ENCODE measurements around the gene AP1G1.
"Not testable (repeated sequence)": the region's sequence is repeated elsewhere in the genome, so short reads cannot be mapped to it uniquely, and the experiment has no call there.

AP1G1 gene

DNA sequence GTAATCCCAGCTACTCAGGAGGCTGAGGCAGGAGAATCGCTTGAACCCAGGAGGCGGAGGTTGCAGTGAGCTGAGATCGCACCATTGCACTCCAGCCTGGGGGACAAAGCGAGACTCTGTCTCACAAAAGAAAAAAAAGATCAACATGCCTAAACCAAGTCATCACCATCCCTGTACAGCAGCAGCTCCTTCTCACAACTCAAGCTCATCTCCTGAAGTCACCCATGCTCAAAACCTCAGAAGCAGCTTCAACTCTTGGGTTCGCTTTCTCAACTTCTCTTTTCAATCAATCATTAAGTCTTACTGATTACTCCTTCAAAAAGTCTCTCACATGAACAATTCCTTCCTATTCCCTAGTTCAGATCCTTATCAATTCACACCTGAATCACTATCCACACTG, 115.5 kb downstream of the AP1G1 start:
- DNase-seq = no peak

DNA sequence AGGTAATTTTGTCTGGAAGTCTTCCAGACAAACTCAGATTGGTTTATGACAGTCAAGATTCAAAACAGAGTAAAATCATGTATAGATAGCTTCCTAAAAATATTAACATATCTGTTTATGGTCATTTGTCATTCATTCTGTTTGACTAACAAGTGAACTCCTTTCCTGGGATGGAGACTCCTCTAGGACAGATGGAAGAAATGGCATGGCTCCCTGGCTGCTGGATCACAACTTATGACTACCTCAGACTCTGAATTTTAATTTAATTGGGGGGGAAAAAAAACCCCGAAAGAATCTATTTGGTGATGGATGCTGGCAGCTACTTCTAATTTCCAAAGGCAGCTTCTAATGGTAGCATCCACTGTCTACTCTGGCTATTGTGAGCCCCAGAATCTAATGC, 118.7 kb downstream of the AP1G1 start:
- DNase-seq = no peak

- DNase-seq = no peak
Observed at GRCh38 chr16:71687861-71688260, 120.8 kb downstream of the AP1G1 start.

- not testable (repeated sequence) for DNase-seq
Observed at GRCh38 chr16:71684280-71684679, 124.4 kb downstream of the AP1G1 start.

DNA sequence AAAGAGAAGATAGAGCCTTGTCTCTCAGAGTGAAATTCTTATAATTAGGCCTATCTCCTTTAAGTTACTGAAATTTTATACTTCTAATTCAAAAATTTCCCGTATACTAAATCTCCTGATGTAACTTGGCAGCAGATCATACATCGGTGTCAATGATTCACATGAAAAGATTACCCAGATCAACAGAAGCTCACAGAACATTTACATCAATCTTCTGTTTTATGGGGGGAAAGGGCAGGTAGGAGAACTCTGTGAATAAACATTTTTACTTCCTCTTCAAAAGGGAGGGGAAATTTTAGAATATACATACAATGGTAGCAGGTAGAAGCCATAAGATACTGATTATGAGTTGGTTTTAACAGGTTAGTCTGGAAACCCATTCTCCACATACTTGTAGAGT, 127.3 kb downstream of the AP1G1 start:
- DNase-seq = no peak
